COLO668 (cell line): ENCODE data around the gene APBB2.

Experiments used
- DNase-seq: peaks from one replicate; lab custom pipeline; 2025; ENCODE audit not compliant: unreplicated experiment; lab: John Stamatoyannopoulos, UW

Gene APBB2

DNA sequence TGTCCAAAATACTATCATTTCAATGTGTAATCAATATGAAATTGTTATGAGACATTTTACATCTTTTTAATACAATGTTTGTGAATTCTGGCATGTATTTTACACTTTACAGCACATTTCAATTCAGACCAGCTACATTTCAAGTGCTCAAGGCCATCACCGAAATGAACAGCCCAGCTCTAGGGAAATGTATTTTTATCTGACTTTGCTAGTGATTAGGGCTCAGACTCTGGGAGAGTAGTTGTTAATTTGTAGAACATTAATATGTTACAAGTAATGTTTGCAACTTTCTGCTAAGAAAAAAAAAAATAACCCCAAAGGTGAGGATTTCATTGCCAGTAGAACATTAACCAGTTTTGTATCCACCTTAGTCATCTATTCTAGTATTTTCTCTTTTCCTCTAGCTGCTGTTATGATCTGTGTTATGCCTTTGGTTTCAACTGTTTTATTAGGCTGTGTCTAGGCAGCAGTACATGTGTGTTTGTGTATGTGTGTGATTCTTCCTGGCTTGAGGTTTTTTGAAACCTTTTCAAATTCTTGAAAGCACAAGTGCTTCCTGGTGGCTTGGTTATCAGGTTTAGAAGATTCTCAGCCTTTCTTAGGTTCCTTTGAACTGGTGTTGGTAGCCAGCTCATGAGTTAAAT is 338.7 kb downstream of the APBB2 start:
- no peak for DNase-seq

DNA sequence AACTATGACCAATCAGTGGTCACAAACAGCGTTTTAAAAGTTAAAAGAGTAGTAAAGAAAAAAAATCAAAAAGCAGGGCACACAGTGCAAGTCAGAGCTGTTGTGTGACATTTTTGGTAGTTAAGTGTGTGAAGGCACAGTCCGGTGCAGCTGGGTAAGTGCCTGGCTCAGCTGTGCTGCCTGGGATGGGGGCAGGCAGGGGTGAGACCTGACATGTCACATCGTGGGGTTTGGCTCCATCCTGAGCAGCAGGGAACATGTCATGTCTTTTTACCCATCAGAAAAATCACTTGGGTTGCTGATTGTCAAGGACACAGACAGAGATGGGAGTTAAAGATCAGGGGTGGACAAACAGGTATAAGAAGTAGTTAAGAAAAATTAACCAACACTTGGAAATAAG is 339.4 kb downstream of the APBB2 start:
- no peak for DNase-seq

DNA sequence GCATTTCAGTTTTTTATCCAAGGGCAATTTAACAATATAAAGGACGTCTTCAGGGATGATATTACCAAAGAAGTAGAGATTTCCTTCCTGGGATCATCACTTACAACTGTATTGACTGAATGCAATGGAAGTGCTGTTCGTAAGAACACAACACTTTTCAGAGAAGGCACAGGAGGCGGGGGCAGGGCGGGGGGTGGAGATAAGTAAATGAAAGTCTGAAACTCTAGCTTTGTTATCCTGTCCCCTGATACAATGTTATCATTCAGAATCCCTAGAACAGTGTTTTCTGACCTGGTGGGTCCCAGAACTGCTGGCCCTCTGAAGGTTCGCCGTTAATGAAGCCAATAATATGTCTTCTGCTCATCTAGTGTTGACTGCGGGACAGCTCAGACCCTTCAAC is 340.0 kb downstream of the APBB2 start:
- no peak for DNase-seq

DNA sequence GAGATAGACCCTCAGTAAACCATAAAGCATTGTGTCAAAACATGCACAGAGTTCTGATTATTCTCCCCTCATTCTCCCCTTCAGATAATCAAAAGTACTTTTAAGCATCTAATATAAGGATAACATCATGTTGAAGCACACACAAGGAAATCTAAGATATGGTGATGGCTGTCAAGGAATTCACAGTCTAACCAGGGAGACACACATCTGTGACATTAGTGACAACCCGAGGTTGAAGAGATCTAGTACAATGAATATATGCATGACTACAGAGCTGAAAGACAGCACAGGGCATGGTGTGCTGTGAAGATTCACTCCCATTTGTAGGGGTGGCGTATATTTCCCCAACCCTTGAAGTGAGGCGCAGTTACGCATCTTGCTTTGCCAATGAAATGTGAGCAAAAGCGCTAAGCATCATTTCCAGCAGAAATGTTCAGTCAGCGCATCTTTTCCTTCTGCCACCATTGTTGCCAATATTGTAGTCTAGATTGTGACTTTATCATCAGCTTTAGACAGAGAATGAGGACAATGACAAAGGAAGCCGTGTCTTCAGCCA is 342.6 kb downstream of the APBB2 start:
- no peak for DNase-seq

DNA sequence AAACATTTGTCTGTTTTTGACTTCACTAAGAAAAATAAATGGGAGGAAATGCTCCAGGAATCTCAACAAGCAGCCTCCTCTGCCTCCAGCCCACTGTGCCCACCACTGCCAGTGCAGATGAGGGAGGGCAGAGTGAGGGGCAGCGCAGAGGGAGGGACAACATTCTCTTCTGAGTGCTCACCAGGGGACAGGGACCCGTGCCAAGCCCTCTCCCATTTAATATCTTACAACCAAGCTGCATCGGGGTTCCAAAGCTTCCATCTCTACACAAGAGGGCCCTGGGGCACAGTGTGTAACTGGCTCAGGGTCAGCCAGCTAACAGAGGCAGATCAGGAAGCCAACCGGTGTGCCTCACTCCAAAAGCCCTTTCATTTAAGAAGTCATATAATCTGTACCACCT is 344.2 kb downstream of the APBB2 start:
- no peak for DNase-seq

DNA sequence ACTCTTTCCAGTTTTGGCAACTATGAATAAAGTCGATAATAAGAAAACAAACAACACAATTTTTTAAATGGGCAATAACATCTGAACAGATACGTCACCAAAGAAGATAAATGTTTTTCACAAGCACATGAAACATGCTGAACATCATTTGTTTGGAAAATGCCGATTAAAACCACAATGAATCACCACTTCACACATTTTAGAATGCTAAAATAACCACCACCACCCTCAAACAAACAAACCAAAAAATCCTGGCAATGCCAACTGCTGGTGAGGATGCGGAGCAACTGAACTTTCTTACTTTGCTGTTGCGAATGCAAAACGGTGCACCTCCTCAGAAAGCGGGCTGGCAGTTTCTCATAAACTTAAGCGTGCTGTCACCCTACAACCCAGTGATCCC is 348.6 kb downstream of the APBB2 start:
- no peak for DNase-seq

DNA sequence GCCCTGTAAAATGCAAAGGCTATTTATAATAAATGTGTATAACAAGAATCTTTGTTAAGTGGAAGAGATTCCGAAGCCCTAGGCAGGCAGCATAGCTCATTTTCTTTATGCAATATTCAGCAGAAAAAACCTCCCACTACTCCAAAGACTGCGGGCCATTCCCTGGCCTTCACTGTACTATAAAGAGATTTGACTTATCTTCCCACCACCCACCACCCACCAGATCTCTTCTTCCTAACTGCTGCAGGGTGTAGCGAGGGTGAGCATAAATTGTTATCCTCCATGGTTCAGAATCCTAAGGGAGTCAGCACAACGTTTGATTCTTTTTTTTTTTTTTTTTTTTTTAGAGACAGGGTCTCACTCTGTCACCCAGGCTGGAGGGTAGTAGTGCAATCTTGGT is 349.8 kb downstream of the APBB2 start:
- no peak for DNase-seq

DNA sequence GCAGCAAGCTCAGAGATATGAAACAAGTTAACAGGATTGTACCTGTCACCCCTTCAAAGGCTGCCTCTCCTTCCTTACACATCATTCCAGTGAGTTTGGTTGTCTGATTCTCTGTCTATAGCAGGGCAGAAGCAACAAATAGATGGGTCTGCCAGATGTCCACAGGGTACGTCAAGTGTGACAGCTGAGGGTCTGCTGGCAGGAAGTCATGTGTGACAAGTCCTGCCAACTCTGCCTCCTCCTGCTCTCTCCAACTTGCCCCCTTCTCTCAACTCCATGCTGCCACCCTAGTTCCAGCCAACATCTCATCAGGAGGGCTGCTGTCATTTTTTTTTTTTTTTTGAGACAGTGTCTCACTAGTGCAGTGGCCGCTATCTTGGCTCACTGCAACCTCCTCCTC is 355.4 kb downstream of the APBB2 start:
- no peak for DNase-seq

DNA sequence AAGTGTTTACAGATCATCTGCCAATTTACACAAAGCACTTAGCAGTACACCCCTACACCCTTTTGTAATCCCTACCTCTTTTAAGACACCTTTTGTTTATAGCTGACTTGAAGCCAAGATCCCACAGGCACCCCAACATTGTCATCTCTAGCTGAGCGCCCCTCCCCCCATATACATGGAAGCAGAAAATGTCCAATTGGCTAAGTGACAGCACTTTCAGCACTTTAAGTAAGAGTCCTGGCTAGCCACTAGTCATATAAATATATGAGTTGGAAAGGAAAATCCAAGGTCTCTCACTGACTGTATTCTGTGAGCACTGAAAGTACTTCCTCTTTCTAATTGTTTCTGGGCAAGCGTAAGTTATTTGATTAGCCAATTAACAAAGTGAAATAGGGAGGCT is 356.4 kb downstream of the APBB2 start:
- no peak for DNase-seq

DNA sequence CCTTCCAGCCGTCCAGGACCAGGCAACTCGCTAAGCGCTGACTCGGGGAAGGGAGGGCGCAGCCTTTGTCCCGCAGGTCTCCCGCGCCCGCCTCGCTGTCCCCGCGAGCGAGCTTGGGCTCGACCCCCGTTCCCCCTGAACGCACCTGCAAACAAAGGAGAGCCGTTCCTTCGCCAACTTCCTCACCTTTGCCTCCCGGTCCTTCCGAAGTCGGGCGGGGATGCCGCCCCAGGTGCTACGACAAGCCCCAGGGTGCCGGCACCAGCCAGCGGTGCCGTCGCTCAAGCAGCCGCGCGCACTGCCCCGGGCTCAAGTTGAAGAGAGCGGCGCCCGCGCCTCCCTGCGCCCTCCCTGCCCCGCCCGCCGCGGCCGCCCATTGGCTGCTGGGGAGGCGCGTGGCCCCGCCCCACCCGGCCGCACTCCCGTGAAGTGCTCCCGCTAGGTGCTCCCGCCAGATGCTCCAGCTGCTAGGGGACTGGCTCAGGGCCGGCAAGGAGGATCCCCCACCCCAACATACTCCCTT is 357.4 kb downstream of the APBB2 start:
- peak; percentile 88 for DNase-seq

DNA sequence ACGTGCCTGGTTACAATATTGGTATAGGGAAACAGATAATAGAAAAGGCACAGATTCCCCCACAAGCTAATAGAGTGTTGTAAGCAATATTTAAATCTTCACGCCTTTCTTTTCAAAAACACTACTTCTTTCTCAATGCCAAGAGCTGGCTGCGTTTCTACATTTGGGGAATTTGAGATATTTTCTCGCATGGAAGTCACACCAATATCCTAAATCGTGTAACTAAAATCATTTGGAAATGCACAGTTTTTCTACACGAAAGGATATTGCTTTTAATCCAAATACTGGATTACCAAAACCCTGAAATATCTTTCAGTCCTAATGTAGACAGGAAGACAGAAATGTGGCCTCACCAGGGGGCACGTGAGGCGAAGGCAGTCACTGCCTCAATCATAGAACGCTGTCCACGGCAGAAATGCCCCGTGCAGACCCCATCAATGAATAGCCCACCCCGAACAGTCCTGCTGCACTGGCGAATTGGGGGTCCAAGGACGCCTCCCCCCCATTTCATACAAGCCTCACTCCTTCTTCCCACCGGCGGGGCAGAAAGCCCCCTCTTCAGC is 358.0 kb downstream of the APBB2 start:
- DNase-seq: no peak

DNA sequence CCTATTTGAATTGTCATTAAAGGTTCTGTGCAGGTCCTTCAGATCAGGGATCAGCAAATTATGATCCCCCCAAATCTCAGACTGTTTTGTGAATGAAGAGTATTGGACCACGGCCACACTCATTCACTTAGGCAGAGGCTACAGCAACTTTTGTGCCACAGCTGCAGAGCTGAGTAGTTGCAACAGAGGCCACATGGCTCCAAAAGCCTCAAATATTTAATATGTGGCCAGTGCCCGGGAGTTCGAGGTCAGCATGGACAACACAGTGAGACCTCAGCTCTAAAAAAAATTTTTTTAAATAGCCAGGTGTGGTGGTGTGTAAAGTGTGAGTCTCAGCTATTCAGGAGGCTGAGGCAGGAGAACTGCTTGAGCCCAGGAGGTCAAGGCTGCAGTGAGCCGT is 363.8 kb downstream of the APBB2 start:
- DNase-seq: no peak

DNA sequence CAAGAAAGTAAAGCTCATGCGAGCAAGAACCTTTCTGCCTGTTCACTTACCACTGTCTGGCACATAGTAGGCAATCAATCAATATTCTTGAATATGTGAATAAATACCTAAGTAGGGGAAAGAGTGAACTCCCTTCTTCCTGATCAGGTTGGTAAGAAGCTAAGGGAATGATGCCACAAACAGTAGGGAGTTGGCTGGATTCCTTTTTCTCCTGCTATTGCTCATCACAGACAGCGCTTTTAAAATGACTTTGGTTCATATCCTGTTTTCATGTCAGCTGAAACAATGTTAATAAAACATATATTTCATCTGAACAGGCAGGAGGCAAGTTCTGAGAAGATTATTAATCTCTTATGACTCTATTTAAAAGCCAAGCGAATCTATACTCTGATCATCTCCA is 365.4 kb downstream of the APBB2 start:
- DNase-seq: no peak

DNA sequence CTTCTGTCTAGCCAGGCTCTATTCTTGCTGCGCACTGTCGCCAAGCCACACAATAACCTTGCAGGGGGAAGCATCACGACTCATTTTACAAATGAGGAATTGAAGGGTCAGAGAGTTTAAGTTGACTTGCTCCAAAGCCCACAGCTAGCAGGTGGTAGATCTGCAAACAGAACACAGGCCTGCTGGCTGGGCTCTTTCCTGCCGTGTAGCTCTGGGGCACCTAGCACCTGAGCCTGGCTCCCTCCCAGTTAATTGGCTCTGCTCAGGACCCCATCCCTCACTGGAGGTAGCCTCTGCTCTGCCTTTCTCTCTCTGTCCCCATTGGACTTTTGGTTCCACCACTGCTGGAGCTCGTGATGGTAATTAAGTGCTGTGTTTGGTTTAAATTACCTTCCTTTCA is 366.1 kb downstream of the APBB2 start:
- peak; percentile 35 for DNase-seq

DNA sequence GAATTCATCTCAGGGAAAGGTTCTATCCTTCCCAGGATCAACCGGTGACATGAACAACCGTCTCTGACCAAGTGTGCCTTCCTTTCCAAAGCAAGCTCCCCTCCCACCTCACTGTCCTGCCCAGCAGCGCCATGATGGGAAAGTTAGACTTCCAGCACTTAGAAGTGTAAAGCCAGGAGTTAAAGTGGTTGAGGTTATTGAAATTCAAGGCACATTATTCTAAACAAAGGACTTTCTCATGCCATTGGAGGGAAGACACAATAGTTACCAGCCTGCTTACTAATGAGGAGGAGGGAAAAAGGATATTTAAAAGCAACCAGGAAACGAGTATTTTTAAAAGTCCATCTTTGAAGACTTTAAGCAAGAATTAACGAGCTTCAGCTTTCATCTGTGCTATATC is 367.8 kb downstream of the APBB2 start:
- no peak for DNase-seq

DNA sequence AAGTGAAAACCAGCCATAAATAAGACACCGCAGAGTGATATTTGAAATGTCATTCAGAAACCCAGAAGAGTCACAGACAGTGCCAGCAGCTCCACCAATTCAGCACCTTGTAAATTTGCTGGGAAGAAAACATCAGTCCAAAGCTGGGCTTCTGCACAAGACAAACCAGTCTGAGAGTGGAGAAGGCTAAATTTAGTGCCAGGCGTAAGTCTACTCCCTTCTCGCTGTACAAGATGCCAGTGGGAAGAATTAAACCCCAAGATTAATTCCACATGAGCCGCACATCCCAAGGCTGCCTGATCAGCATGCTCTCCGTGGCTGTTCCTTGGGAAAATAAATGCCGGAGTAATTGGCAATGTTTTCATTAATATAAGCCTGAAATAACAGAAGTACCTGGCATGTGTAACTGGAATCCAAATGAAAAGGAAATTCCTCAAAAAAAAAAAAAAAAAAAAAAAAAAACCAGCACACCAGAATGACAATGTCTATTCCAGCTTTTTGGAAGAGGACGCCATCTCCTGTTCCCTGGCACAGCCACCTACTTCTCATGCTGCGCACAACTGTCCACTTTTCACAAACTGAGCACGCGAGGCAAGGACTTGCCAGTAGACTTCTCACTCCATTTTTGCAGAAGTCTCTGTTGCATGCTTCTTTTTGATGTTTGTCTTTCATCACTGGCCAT is 369.0 kb downstream of the APBB2 start:
- no peak for DNase-seq

DNA sequence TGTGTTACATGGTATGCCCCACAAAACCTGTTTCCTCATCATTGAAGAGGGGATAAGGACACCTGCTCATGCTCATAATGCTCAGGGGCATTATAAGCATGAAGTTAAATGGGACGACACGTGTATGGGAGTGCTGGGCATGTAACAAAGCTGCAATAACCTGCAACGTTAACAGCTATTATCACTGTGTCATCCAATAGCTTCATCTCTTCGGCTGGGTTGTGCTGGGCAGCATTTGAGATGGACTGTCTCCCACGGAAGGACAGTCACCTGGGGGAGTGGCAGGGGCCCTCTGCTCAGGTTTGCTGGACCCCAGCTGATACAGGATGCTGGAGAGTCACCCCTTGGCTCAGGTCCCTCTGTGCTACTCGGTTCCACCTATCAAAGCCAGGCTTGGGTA is 370.1 kb downstream of the APBB2 start:
- DNase-seq: peak; percentile 9

DNA sequence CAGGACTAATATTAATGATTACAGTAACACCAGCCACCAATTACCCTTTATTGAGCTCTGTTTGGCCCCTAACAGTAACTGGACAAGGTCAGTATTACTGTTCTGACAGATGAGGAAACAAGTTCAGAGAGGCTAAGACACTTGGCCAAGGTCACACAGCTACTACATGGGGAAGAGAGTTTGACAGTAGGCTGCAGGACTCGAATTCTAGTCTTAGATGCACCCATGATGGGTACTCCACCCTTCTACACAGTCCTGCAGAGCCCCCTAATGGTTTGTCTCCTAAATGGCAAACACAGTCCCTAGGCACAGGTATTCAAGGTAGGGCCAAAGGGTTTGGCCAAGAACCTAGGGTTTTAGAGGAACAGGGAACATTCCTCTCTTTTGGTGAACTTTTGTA is 370.6 kb downstream of the APBB2 start:
- DNase-seq: peak; percentile 16

DNA sequence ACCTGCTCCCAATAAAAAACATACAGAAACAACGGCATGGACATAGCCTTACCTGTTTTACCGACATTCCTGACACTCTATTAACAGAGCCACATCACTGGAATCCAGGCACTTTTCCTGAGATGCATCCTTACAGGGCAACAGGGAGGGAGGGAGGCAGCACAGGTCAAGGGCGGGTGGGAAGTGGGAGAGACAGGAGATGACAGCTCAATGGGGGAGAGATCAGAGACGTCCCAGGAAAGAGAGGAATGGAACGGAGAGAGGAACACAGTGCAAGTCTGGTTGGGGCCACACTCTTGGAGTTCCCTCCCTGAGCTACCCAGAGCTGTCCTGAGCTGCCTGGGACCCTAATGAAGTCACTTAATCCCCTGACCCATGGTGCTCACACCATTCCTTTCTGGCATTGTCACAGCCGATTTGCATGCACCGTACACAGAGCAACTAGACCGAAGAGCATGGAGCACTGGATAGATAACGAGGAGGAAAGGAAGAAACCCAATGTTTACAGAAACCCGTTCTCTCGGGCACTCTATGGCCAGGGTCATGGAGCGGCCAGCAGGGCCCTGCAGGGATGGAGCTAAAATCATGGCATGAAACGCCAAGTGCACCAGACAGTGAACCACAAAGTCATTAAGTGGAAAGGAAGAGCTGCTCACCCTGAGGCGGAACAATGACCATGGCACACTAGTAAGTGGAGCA is 371.5 kb downstream of the APBB2 start:
- DNase-seq: peak; percentile 48

DNA sequence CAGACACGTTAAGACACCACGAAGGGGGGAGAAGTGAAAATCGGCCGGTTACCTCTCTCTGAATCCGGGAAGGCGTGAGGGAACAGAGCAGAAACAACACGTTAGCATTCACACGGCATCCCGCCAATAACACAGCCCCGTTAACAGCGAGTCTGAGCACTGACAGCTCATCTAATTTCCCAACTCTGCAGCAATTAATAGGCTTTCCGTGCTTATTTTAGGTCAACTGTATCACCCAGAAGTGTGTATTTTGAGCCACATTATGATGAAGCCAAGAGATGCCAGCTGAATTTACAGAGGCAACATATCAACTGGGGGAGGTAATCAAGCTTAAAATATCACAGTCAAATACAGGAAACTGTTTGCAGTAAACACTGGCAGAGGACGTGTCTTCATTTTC is 372.0 kb downstream of the APBB2 start:
- DNase-seq: peak; percentile 33

DNA sequence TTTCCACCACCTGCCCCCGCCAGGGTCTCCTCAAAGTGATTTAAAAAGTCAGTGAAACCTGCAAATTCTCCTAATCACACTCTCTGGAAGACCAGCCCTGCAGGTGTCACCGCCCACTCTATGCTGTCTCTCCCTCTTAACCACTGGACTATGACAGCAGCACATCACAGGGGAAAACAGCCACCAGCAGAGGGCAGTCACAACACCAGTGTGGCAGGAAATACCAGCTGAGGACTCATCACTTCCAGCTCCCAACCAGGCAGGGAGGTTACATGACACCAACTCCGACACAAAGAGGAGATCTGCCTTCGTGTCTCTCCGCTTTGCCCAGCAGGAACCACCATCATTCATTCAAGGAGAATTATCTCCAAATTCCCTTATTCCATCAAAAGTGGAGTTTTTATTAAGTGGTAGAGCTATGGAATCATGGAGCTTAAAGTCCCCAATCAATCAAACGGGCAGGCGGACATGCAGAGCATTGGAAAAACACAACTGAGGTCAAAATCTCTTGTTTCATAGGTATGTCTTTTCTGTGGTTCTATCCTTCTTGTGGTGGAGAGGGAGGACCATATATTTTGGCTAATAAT is 373.3 kb downstream of the APBB2 start:
- peak; percentile 87 for DNase-seq
